AG10803 (cell line): ENCODE results near the gene RPTN.
A peak's percentile ranks its signal among the peaks of the same experiment; 100 is the strongest.

Source experiments
- DNase-seq: peaks from one replicate; pipeline ENCODE4 v3.0.0; 2010; ENCODE audit warnings: low read depth
- H3K4me3 ChIP-seq: 2 replicates; pipeline ENCODE4 v1.5.1; 2011; ENCODE audit warnings: mild to moderate bottlenecking, low read length, control low read depth
- CTCF ChIP-seq: conservative IDR thresholded peaks from 2 replicates; pipeline ENCODE4 v1.5.1; 2011; ENCODE audit warnings: mild to moderate bottlenecking, low read length, control low read depth, inconsistent platforms

The RPTN gene

GRCh38 chr1:152111515-152111968 is 47.5 kb downstream of the RPTN start:
- H3K4me3 ChIP-seq, result peak overlapping the region; percentile 59
- peak; percentile 46 for DNase-seq
- TF ChIP-seq CTCF, result no peak

- peak overlapping the region; percentile 59 for H3K4me3 ChIP-seq
- peak; percentile 49 for DNase-seq
- no peak for TF ChIP-seq CTCF
Observed at GRCh38 chr1:152110860-152111514, 48.0 kb downstream of the RPTN start.

- peak; percentile 48 for DNase-seq
Observed at GRCh38 chr1:152110365-152110859, 48.6 kb downstream of the RPTN start.

GRCh38 chr1:152109998-152110294 is 49.1 kb downstream of the RPTN start:
- no peak for DNase-seq
- peak overlapping the region; percentile 59 for H3K4me3 ChIP-seq
- TF ChIP-seq CTCF, result no peak

More at GRCh38 chr1:152110365-152110859, 48.6 kb downstream of the RPTN start:
- peak overlapping the region; percentile 59 for H3K4me3 ChIP-seq
- no peak for TF ChIP-seq CTCF

GRCh38 chr1:152109231-152109997 is 49.6 kb downstream of the RPTN start:
- H3K4me3 ChIP-seq, result peak overlapping the region; percentile 59
- DNase-seq, result peak; percentile 3
- TF ChIP-seq CTCF, result no peak

- H3K4me3 ChIP-seq, result peak overlapping the region; percentile 59
- TF ChIP-seq CTCF, result no peak
Observed at GRCh38 chr1:152108882-152109222, 50.2 kb downstream of the RPTN start.

More at GRCh38 chr1:152108882-152109222, 50.2 kb downstream of the RPTN start:
- peak; percentile 1 for DNase-seq
